Gastrocnemius medialis (tissue), 4 donors: ENCODE results near the gene TFEB. TPM values are rescaled to one million over a fixed set of nuclear protein-coding genes. Genes with fewer than 3 reads are reported as not detected.
A peak's percentile ranks its signal among the peaks of the same experiment; 100 is the strongest.

Experiments used
- ATAC-seq, 2 donors: fragments of 150-250 bp; one replicate each; pipeline ENCODE4 v1.9.1; 2016
- DNase-seq, 2 donors: peaks; one replicate each; pipeline ENCODE4 v3.0.0-alpha.2; 2019
- H3K27ac ChIP-seq, 4 donors: fragments of 200-600 bp; sonication (generic); 1 replicate in 1 of 4; 2 replicates in 3 of 4; pipeline ENCODE4 v1.5.1; 2016 to 2018; ENCODE audit warnings: mild to moderate bottlenecking in 2 of 4, moderate library complexity in 1 of 4
- H3K27me3 ChIP-seq, 3 donors: fragments of 200-600 bp; sonication (generic) in 2 of 3; 1 replicate in 1 of 3; 2 replicates in 2 of 3; pipeline versions ENCODE4 v1.5.1 to v1.6.0; 2016 to 2019; ENCODE audit warnings: mild to moderate bottlenecking in 1 of 3, moderate library complexity in 1 of 3
- H3K36me3 ChIP-seq, 2 donors: fragments of 200-600 bp; sonication (generic) in 1 of 2; one replicate each; pipeline ENCODE4 v1.5.1; 2017 to 2018
- H3K4me1 ChIP-seq, 2 donors: fragments of 200-600 bp; sonication (generic) in 1 of 2; one replicate each; pipeline ENCODE4 v1.5.1; 2016 to 2017; ENCODE audit warnings: mild to moderate bottlenecking in 2 of 2
- H3K4me3 ChIP-seq, 4 donors: fragments of 200-600 bp; sonication (generic) in 3 of 4; 1 replicate in 1 of 4; 2 replicates in 3 of 4; pipeline ENCODE4 v1.5.1; 2016 to 2019; ENCODE audit warnings: mild to moderate bottlenecking in 2 of 4
- H3K9me3 ChIP-seq, 3 donors: fragments of 200-600 bp; sonication (generic) in 2 of 3; 1 replicate in 1 of 3; 2 replicates in 2 of 3; pipeline ENCODE4 v1.5.1; 2016 to 2019
- POLR2A ChIP-seq, 2 donors: fragments of 450-650 bp; IDR thresholded peaks; one replicate each; pipeline ENCODE4 v1.6.1; 2017; ENCODE audit warnings: antibody characterized with exemption in 2 of 2, mild to moderate bottlenecking in 2 of 2, moderate library complexity in 2 of 2
- in situ Hi-C, 4 donors: fragments of 200-750 bp; cut with MboI; loops; one replicate each; pipeline versions ENCODE4 v1.15.0 to v1.8.0; 2017; ENCODE audit warnings: low sequenced_read_pairs in 4 of 4
- intact Hi-C: fragments of 100-400 bp; cut with DNase I; formaldehyde crosslinking; loops from one replicate; pipeline ENCODE4 v1.15.1; 2023; ENCODE audit warnings: low total_unique reads
- total RNA-seq, 4 donors: library from RNA; depleted of rRNA; stranded (reverse); fragments of >200 nt; gene quantifications; one replicate each; pipeline versions ENCODE4 v1.1.0 to v1.2.3, GENCODE V29; 2016
- TF ChIP-seq, protein P1 (sequence below), 5 experiments: fragments of 450-650 bp in 3 of 5; fragments of 200-600 bp in 2 of 5; sonication (generic) in 2 of 5; IDR thresholded peaks in 4 of 5; conservative IDR thresholded peaks in 1 of 5; 1 replicate in 4 of 5; 2 replicates in 1 of 5; pipeline ENCODE4 v1.5.1; 2016 to 2019; ENCODE audit warnings: antibody characterized with exemption in 5 of 5, mild to moderate bottlenecking in 3 of 5, moderate library complexity in 3 of 5

Gene TFEB
- total RNA-seq, 4 donors from 2014 or later = 82.8 to 121 (median 93.3) TPM

DNA sequence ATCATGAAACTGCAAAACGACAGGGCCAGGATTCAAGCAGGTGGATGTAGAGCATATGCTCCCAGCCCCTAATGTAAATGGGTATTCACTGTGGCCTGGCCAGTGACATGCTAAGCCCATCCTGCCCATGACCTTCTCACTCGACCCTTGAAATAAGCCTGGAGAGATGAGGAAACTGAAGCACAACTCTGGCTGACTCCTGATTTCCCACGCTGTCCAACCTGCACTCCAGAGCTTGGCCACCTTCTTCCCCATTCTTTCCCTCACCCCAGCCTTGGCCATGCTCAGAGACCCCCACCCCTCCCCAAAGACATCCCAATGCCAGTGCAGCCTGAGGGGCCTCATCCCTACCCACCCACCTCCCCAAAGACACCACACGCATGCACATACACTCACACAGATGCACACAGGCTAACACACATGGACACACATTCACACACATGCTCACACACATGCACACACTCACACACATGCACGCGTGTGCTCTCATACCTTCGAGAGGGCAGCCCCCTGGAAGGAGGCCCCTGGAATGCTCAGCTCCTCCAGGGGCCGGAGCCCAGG is 12.4 kb downstream of the TFEB start:
- Histone ChIP-seq H3K9me3 (no peaks in the 10 kb centered on the region), H3K36me3 (no peaks in the 10 kb centered on the region), H3K4me3 (peak overlapping the region; percentile 24 to 36 (median 34)), H3K27ac (peak overlapping the region; percentile 97 to 99 (median 98)), H3K27me3 (no peaks in the 10 kb centered on the region), H3K4me1 (peaks cover 98 to 100% of the 10 kb centered on the region in 2 donors)
- no peak for TF ChIP-seq POLR2A (IDR thresholded peaks at IDR 0.05)
- TF ChIP-seq, protein P1, sequence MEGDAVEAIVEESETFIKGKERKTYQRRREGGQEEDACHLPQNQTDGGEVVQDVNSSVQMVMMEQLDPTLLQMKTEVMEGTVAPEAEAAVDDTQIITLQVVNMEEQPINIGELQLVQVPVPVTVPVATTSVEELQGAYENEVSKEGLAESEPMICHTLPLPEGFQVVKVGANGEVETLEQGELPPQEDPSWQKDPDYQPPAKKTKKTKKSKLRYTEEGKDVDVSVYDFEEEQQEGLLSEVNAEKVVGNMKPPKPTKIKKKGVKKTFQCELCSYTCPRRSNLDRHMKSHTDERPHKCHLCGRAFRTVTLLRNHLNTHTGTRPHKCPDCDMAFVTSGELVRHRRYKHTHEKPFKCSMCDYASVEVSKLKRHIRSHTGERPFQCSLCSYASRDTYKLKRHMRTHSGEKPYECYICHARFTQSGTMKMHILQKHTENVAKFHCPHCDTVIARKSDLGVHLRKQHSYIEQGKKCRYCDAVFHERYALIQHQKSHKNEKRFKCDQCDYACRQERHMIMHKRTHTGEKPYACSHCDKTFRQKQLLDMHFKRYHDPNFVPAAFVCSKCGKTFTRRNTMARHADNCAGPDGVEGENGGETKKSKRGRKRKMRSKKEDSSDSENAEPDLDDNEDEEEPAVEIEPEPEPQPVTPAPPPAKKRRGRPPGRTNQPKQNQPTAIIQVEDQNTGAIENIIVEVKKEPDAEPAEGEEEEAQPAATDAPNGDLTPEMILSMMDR (IDR thresholded peaks at IDR 0.05 in 4 of 5, conservative IDR thresholded peaks at IDR 0.05 in 1 of 5) = no peak
- in situ Hi-C loops (no loop called here), intact Hi-C loops (no loop called here)
- ATAC-seq (no peak), DNase-seq (no peak)

DNA sequence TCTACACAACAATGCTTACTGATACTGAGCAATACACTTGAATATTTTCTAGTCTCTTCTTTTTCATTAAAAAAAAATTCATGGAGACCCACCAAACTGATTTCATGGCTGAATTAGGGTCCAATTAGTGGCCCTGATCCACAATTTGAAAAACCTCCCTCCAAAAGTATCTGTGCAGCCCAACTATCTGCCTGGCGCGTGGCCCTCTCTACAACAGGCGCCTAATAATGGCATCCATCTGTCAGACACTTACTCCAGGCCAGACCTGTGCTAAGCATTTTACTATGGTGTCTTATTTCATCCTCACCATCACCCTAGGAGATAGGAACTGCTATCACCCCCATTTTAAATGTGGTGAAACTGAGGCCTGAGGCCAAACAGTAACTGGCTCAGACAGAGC is 14.0 kb downstream of the TFEB start:
- DNase-seq (no peak), ATAC-seq (no peak)
- no peaks in the 10 kb centered on the region for H3K27me3 ChIP-seq
- intact Hi-C loops (no loop called here), in situ Hi-C loops (no loop called here)
- H3K4me3 ChIP-seq = no peak overlapping the region
- H3K36me3 ChIP-seq = no peaks in the 10 kb centered on the region
- H3K4me1 ChIP-seq = peaks cover 99 to 100% of the 10 kb centered on the region in 2 donors
- no peaks in the 10 kb centered on the region for H3K9me3 ChIP-seq
- TF ChIP-seq, protein P1 (IDR thresholded peaks at IDR 0.05 in 4 of 5, conservative IDR thresholded peaks at IDR 0.05 in 1 of 5) = no peak
- no peak for TF ChIP-seq POLR2A (IDR thresholded peaks at IDR 0.05)
- peak overlapping the region; percentile 97 to 99 (median 98) for H3K27ac ChIP-seq

DNA sequence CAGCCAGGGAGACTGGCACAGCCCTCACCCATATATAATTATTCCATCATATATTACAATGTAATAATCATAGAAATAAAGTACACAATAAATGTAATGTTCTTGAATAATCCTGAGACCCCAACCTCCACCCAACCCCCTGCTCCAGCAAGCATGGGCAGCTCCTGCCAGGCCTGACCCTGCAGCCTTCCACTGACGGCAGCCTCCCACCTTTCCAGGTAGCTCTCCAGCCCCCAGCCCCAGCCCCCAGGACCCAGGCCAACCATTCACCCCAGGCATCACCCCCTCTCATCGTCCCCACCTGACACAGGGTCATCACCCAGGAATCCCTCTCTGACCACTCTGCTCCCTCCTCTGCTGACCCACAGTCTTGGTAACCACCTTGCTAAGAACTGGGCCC is 14.6 kb downstream of the TFEB start:
- Histone ChIP-seq H3K4me3 (no peak overlapping the region), H3K36me3 (no peaks in the 10 kb centered on the region), H3K4me1 (peaks cover 99 to 100% of the 10 kb centered on the region in 2 donors), H3K9me3 (no peaks in the 10 kb centered on the region), H3K27ac (peak overlapping the region; percentile 97 to 99 (median 98)), H3K27me3 (no peaks in the 10 kb centered on the region)
- DNase-seq = no peak
- in situ Hi-C loops (no loop called here), intact Hi-C loops (no loop called here)
- TF ChIP-seq, protein P1 (IDR thresholded peaks at IDR 0.05 in 4 of 5, conservative IDR thresholded peaks at IDR 0.05 in 1 of 5) = no peak
- TF ChIP-seq POLR2A (IDR thresholded peaks at IDR 0.05) = no peak
- no peak for ATAC-seq

DNA sequence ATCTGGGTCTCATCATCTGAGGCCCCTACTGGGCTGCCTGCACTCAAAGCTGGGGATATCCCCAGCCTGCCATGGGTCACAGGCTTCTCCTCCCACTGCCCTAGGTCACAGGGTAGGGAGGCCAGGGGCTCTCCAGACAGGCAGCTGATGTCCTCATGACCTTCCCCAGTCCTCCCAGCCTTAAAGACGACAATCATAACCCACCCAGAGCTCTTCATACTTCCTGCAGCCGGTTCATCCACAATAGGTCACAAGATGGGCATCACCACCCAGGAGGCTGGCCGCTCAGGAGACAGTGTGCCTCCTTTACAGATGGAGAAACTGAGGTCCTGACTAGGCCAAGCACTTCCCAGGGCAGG is 15.2 kb downstream of the TFEB start:
- ATAC-seq = no peak
- peaks cover 99 to 100% of the 10 kb centered on the region in 2 donors for H3K4me1 ChIP-seq
- H3K9me3 ChIP-seq = no peaks in the 10 kb centered on the region
- TF ChIP-seq, protein P1 (IDR thresholded peaks at IDR 0.05 in 4 of 5, conservative IDR thresholded peaks at IDR 0.05 in 1 of 5) = no peak
- peak overlapping the region in 1 of 4 donors; percentile 21 for H3K4me3 ChIP-seq
- H3K27me3 ChIP-seq = no peaks in the 10 kb centered on the region
- DNase-seq = no peak
- intact Hi-C loops (no loop called here), in situ Hi-C loops (no loop called here)
- no peaks in the 10 kb centered on the region for H3K36me3 ChIP-seq
- H3K27ac ChIP-seq = peak overlapping the region; percentile 97 to 99 (median 98)
